AG08396 (cell line): Measurements from ENCODE around the gene TCF19.
A peak's percentile ranks its signal among the peaks of the same experiment; 100 is the strongest.
"Not testable (repeated sequence)": the region's sequence is repeated elsewhere in the genome, so short reads cannot be mapped to it uniquely, and the experiment has no call there.

Experiments used
- DNase-seq: peaks from one replicate; pipeline ENCODE4 v3.0.0; 2012; ENCODE audit warnings: low spot score, mixed read lengths

The TCF19 gene

DNA sequence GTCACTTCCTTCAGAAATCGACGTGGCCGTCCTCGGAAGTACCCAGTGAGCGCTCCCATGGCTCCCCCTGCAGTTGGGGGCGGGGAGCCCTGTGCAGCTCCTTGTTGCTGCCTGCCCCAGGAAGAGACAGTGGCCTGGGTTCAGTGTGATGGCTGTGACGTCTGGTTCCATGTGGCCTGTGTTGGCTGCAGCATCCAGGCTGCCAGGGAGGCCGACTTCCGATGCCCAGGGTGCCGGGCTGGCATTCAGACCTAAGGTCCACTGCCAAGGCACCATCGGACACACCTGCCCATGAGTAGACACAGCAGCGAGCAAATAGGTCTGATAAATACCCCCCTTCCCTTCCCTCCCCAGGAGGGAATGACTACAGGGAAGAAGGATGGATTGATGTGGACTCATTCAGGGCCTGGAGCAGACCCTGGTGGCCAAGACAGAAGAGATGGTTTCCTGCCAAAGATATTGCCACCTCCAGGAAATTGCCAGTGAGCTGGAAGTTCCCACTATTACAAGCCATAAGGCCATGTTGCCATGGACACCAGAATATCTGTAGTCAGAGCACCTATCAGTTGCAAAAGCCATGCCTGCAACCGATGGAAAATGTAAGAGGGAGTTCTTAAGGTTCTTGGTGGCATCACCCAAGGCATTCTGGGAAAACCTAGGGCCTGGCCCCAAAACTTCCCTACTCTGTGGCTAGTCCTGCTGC lies 4.2 kb downstream of the TCF19 start:
- DNase-seq: no peak

DNA sequence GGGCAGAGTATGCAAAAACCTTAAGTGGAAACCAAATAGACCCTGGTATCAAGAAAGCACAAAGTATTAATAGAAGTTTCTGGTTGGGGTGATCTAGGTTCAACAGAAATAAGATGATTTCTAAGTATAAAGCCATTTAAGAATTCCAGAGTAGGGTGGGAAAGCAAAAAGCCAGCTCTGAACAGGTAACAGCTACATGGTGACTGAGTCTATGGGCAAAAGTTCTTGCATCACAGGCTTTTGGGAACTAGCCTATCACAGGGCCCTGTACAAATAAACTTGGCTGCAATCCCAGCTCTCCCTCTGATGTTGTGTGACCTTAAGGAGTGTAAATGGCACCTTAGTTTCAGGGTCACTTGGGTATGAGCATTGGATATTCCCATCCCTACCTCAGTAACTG lies 5.5 kb downstream of the TCF19 start:
- DNase-seq: no peak

DNA sequence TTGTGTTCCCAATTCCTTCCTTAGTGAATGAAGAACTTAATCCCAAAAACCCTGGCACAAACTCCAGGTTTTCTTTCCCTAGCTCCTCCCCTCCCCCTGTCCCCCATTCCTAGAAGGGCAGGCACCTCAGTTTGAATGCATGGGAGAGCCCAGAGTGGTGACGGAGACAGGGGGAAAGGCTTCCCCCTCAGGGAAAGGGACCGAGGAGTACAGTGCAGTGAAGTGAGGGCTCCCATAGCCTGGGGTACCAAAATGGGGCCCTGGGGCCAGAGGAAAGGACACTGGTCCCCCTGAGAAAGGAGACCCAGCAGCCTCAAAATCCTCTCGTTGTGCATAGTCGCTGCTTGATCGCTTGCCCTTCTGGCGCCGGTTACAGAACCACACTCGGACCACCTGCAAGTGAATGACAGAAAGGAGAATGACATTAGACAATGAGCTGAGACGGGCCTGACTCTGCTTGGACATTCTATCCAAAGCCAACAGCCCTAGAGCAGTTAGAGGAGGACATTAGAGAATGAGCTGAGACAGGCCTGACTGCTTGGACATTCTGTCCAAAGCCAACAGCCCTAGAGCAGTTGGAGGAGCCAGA lies 6.2 kb downstream of the TCF19 start:
- not testable (repeated sequence) for DNase-seq

DNA sequence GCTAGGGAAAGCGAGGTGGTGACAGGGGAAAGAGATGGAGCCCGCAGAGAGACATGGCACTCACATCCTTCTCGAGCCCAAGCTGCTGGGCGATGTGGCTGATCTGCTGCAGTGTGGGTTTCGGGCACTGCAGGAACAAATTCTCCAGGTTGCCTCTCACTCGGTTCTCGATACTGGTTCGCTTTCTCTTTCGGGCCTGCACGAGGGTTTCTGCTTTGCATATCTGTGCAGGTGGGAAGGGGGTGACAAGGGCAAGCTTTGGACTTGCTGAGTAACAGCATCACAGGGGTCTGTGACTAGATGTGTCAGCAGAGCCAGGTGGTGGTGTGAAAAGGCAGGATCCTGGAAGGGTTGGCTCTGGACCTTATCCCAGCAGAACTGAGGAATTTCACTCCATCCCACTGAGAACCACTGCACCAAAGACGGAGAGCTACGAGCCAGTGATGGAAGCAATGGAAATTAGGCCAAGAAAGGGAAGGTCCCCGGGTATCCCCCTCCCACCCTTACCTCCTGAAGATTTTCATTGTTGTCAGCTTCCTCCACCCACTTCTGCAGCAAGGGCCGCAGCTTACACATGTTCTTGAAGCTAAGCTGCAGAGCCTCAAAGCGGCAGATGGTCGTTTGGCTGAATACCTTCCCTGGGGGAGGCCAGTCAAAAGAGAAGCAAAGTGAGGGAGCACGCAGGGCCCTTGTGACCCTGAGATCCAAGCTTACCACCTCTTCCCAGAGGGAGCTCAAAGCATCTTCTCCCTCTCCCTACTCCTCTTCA lies 6.9 kb downstream of the TCF19 start:
- DNase-seq: not testable (repeated sequence)

DNA sequence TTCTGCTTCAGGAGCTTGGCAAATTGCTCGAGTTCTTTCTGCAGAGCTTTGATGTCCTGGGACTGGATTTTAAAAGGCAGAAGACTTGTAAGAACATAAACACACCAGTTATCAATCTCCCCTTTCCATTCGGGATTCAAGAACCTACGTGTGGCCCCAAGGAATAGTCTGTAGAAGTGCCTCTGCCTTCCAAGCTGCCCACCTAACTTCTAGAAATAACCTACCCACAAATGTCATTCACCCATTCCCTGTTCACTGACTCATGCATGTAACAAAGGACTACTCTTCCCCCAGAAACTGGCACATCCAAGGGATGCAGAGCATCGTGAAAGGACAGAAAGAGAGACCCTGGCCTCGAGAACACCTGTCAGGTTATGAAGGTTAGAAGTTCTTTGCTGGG lies 7.6 kb downstream of the TCF19 start:
- no peak for DNase-seq

DNA sequence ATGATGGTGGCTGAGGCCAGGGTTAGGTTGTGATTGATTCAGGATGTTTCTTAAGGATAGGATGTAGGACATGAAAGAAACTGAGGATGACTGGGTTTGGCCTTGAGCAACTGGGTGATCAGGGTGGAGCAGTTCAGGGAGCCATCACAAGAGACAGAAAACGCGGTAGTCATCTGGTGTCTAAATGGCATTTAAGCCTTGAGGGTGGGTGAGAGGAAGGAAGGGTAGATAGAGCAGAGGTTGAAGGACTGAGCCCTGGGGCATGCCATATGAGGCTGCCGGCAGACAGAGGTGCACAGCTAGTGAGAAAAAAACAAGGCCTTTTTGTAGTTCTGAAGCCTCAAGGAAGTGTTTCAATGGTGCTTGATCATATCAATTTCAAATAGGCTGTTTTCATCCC lies 10.2 kb downstream of the TCF19 start:
- DNase-seq: no peak

DNA sequence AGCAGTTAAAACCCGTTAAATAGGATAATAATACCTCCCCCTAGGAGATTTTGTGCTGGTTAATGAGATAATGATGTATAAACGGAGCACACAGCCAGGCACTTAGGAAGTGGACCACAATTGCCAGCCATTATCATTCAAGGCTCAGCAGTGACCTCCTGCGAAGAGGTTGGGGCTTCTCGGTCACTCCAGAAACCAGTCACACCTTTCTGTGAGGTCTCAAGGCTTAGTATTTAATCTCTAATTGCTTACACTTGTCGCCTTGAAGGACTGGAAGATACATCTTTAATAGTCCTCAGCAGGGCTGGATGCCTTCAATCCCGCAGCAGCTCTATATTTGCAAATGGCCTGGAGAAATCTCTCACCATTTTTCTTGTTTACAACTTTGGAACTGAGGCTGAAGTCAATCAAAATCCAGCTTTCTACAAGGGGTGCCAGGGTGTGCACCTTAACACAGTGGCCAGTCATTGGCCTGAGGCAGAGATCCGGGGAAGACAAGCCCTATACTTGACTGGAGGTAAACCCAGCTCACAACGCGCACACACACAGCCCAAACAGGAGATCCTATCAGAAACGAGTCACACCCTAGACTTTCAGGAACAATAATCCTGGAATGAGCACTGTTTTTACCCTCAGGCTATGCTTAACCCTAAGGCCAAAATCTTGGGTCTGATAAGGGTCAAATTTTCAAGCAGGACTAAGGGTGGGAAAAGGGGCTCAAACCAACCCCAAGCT lies 10.9 kb downstream of the TCF19 start:
- no peak for DNase-seq

DNA sequence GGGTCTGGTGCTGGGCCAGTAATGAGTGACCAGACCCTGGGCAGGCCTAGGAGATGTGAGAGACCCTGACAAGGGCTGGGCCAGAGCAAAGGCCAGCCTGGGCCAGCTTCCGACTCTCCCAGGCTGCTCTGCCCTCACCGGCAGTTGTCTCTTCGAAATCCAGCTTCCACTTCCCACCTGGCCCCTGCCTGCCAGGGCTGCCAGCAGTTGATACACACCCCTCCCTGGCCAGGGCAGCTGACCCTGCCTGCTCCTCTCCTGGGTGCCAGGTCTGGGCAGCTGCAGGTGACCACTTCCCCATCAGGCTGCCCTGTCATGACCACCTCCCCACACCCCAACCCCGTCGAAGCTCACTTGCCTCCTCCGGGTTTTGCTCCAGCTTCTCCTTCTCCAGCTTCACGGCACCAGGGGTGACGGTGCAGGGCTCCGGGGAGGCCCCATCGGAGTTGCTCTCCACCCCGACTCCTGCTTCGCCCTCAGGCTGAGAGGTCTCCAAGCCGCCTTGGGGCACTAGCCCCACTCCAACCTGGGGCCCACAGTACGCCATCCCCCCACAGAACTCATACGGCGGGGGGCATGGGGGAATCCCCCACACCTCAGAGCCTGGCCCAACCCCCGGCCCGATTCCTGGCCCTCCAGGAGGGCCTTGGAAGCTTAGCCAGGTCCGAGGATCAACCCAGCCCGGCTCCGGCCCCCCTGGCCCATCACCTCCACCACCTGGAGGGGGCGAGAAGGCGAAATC lies 11.6 kb downstream of the TCF19 start:
- not testable (repeated sequence) for DNase-seq

DNA sequence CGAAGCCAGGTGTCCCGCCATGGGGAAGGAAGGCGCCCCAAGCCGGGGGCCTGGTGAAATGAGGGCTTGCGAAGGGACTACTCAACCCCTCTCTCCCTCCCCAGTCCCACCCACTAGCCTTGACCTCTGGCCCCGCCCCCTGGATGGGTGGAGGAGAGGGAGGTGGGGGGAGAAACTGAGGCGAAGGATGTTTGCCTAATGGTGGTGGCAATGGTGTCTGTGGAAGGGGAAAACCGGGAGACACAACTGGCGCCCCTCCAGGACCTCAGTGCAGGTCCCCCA lies 12.2 kb downstream of the TCF19 start, which contains the start of gene POU5F1:
Gene POU5F1, minus strand, starts transcription at position 83 of the 282 bp plus-strand sequence. Its CDS starts 62 bp downstream, at position 21.
- DNase-seq: no peak

DNA sequence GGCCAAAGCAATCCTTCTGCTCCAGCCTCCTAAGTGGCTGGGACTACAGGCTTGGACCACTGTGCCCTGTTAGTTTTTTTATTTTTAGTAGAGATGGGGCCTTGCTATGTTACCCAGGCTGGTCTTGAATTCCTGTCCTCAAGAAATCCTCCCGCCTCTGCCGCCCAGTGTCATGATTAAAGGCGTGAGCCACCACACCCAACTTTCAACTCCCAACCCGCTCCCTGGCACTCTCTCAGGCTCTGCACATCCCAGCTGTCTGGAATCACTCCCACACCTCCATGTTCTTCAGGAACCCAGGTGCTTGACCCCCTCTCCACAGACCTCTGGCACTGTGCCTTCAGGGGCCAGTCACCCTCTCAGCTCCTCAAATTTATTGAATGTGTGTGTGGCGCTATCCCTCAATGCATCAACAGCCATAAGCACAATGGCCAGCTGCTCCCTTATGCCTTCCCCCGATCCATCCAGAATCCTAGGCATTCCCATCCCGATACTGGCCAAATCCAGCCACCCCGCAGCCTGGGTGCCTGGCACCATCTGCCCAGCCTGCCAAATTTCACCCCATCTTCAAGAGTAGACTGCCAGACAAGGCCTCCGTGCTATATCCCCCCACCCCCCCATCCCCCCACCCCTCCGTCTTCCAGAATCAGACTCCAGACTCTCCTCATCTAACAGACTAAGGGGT lies 12.7 kb downstream of the TCF19 start:
- DNase-seq: no peak

DNA sequence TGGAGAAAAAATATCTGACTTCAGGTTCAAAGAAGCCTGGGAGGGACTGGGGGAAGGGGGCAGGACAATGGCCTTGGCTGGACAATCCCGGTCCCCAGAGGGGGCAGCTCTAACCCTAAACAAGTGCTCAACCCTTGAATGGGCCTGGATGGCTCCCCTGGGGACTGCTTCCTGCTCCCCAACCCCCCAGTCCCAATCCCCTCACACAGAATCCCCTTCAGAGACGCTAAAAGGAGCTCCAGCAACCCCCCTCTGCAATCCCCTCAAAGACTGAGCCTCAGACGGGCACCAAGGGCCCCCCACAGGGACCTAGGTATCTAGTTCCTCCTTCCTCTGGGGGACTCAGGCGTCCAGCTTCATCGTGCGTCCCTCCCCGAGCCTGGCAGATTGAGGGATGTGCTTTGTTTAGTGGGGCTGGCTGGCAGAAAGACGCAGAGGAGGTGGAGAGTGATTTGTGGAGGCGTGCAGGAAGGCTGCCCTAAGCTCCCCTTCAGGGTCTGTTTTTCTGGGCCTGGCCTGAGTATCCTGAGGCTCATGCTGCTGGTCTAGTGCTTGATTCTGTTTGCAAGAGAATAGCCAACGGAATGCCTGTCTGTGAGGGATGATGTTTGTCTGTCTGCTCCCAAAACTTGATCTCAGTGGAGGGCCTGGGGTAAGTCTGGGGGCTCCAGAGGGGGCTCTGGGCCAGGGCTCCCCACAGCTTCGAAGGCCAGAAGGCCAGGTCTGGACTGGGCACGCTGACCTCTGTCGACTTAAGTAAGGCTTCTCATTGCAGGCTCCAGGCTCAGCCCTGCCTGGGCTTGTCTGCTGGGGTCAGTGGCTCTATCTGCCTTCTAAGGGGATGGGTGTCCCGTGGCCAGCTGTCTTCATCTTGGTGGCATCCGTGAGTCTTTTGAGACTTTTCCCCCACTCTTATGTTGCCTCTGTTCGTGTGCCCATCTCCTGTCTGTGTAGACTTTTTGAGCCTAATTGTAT lies 13.8 kb downstream of the TCF19 start:
- DNase-seq: no peak

DNA sequence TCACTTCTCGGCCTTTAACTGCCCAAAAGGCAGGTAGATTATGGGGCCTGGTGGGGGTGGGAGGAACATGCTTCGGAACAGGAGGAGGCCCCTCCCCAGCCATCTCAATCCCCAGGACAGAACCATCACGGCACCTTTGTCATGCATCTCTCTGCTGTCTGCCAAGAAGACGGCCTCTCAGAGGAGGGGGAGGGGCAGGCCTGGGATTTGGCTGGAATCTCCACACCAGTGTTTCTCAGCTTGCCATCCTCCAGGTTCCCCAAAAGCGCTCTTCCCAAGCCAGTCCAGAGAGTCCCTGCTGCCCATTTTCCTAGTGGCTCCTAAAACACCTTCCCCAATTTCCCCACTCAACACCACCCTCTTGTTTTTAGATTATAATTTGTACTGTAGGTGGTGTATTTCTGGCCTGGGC lies 14.6 kb downstream of the TCF19 start:
- no peak for DNase-seq

DNA sequence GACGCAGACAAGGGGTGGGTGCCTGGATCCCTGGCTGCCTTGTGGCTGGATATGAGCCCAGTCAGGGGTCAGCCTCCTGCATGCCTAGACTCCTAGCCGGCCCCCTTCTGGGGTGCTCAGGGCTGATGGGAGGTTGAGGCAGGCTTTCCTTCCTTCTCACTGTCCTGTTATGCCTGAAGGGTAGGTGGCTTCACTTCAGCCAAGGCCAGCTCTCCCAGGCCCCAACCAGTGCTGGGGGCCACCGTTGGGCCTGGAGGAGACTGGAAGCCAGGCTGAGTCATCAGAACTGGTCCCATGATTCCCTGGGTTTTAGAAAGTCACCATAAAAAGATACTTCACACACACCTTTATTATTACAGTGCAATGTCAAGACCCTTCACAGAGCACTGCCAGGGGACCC lies 15.0 kb downstream of the TCF19 start:
- DNase-seq: no peak

DNA sequence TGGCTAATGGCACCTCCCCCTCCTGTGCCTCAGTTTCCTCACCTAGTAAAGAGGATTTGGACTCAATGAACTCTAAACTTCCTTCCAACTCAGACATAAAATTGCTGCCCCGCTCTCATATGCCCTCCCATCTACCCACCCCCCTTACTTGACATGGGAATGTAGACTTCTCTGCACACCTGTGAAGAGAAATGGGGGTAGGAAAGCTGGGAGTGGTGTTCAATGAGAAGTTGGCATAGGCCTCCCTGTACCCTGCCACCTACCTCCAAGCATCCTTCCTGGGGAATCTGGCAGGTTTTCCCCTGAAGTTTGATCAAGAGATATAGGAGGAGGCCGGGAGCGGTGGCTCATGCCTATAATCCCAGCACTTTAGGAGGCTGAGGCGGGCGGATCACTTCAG lies 16.0 kb downstream of the TCF19 start:
- DNase-seq: no peak

DNA sequence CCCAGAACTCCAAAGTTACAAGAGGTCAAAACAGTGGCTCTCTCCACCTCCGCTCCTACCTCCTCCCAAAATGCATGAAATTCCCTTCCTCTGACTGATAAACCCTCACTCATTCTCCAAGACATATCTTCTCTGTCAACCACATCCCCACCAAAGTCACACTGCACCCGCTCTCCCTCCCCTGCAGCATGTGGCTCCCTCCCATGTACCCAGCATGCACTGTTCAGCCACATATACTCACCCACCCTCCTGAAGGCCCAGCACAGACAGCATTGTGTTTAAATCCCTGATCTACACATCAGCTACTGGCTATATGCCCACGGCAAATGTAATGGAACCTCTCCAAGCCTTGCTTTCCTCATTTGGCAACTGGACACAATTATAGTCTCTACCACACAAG lies 17.6 kb downstream of the TCF19 start:
- peak; percentile 71 for DNase-seq

DNA sequence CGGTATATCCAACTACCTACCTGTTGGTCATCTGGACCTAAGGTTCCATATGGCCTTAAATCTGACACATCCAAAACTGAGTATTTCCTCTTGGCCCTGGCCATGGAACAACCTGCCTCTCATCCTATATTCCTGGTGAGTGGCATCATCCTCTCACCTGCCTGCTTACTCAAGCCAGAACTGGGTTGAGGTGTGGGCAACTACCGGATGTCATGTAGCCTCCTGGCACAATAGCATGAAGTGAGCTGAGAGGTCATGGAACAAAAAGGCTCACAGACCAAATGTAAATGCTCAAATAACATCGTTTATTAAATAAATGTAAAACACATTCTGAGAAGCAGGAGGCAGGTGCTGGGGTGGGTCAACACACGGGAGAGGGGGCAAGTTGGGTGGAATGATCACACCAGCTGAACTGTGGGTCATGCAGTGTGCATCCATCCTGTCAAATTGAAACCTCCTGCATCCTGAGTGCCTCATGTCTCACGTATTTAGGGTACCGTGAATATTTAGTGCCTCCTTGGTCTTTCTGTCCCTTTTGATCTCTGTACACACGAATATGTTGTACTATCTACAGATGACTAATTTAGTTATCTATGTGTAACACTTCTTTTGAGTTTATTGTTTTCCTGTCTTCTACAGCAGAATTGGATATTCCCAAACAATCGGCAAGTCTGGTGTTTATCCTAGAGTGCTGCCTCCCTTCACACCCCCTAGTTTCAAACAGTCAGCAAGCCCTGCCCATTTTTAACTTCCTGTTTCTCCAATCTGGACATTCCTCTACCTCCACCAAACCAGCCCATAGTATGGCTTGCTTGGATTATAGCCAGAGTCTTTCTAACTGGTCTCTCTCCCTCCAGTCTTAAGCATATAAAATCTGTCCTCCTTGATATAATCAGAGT lies 20.0 kb downstream of the TCF19 start:
- no peak for DNase-seq

DNA sequence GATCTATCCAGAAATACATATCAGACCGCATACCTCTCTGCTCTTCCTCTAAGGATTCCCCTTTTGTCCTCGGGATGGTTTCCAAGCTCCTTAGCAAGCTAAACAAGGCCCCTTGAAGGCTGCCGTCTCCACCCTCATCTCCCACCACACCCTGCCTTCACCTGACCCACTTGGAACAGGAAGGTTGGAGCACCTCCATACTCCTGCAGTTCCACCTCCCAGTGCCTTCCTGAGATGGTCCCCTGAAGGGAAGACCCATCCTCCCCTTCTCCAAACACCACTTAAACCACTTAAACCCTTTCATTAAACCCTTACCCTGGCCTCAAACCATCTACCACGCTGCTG lies 20.6 kb downstream of the TCF19 start:
- no peak for DNase-seq

DNA sequence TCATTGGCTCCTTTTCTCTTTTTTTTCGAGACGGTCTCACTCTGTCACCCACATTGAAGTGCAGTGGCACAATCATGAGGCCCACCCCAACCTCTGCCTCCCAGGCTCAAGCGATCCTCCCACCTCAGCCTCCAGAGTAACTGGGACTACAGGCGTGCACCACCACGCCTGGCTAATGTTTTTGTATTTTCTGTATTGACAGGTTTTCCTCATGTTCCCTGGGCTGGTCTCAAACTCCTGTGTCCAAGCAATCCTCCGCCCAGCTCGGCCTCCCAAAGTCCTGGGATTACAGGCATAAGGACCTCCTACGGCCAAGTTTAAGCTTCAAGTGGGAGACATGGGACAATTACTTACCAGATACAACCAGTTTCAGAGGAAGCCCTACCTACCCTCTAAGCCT lies 21.5 kb downstream of the TCF19 start:
- no peak for DNase-seq

DNA sequence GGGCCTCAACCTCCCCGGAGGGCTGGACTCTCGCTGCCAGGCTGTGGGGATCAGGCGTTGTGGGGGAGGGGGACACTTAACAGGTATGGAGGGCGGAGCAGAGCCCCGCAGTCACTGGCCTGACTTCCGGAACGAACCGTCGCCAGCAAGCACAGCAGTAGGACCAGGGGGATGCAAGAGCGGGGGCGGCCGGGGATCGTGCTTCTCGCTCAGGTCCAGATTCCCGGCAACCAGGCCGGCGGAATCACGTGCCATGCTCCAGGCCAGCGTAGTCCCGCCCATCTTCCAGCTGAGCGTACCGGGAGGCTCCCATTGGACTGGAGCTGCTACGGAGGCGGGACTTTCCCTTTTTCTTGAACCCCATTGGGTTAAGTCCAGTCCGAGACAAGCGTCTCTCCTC lies 22.1 kb downstream of the TCF19 start:
- DNase-seq: peak; percentile 87
